A673 (cell line): ENCODE results near the gene GNG5. TPM values are rescaled to one million over a fixed set of nuclear protein-coding genes. Genes with fewer than 3 reads are reported as not detected.

Source experiments
- BruUV-seq: library from RNA; stranded (reverse); fragments of 400-500 nt; replicated peaks from 2 replicates; lab custom pipeline; 2021; lab: Mats Ljungman, UMichigan
- CTCF ChIA-PET: fragments of 300-600 bp; sonication (Branson Sonifier 250); formaldehyde crosslinking; loops from one replicate; lab custom pipeline; 2022; ENCODE audit warnings: antibody characterized with exemption; lab: Charles Lee
- POLR2A ChIA-PET: fragments of 300-600 bp; sonication (Branson Sonifier 250); formaldehyde crosslinking; loops from one replicate; lab custom pipeline; 2022; ENCODE audit warnings: antibody characterized with exemption; ENCODE audit not compliant: low non-redundant PET; lab: Charles Lee
- DNase-seq: peaks from one replicate; pipeline ENCODE4 v3.0.0-alpha.2; 2015; ENCODE audit warnings: low spot score
- H3K27ac ChIP-seq: fragments of 200-600 bp; sonication (generic); 2 replicates; pipeline ENCODE4 v1.5.1; 2016; ENCODE audit warnings: mixed run types, low read depth, mild to moderate bottlenecking, mixed read lengths, antibody characterized with exemption, low read length; ENCODE audit not compliant: poor library complexity, severe bottlenecking
- H3K27me3 ChIP-seq: fragments of 200-600 bp; sonication (generic); replicated peaks from 2 replicates; pipeline ENCODE4 v1.6.1; 2017; ENCODE audit warnings: mixed run types, low read depth, mild to moderate bottlenecking, mixed read lengths, antibody characterized with exemption, low read length; ENCODE audit not compliant: insufficient read depth, poor library complexity
- H3K36me3 ChIP-seq: fragments of 200-600 bp; sonication (generic); 2 replicates; pipeline ENCODE4 v1.6.1; 2016; ENCODE audit warnings: mixed run types, mild to moderate bottlenecking, mixed read lengths, antibody characterized with exemption, low read length; ENCODE audit not compliant: insufficient read depth, poor library complexity, severe bottlenecking
- H3K4me1 ChIP-seq: fragments of 200-600 bp; sonication (generic); 2 replicates; pipeline ENCODE4 v1.6.1; 2017; ENCODE audit warnings: mixed run types, mild to moderate bottlenecking, mixed read lengths, antibody characterized with exemption, low read length; ENCODE audit not compliant: insufficient read depth, poor library complexity, severe bottlenecking
- H3K4me3 ChIP-seq: fragments of 200-600 bp; sonication (generic); 2 replicates; pipeline ENCODE4 v1.5.1; 2016; ENCODE audit warnings: low read depth, mixed run types, mild to moderate bottlenecking, mixed read lengths, low read length; ENCODE audit not compliant: poor library complexity, severe bottlenecking
- H3K9me3 ChIP-seq: fragments of 200-600 bp; sonication (generic); 2 replicates; pipeline ENCODE4 v1.6.1; 2016; ENCODE audit warnings: mixed run types, low read depth, mild to moderate bottlenecking, mixed read lengths, antibody characterized with exemption, low read length; ENCODE audit not compliant: poor library complexity, severe bottlenecking
- EZH2 ChIP-seq: fragments of 200-600 bp; sonication (generic); IDR thresholded peaks from 2 replicates; pipeline ENCODE4 v1.6.1; 2017; ENCODE audit warnings: borderline replicate concordance, low read depth, mild to moderate bottlenecking, mixed read lengths, antibody characterized with exemption, low read length; ENCODE audit not compliant: poor library complexity, severe bottlenecking
- intact Hi-C: fragments of 100-400 bp; cut with micrococcal nuclease; formaldehyde crosslinking; loops from one replicate; pipeline ENCODE4 v1.10.0; 2022; ENCODE audit not compliant: unreplicated experiment
- total RNA-seq: library from RNA; stranded (reverse); gene quantifications from 2 replicates; pipeline ENCODE4 v1.2.3, GENCODE V29; 2021
- TF ChIP-seq, protein P1 (sequence below): fragments of 300-800, 200-600 bp; sonication (generic); conservative IDR thresholded peaks from 2 replicates; pipeline ENCODE4 v1.5.1; 2017; ENCODE audit warnings: low read depth, mild to moderate bottlenecking, antibody characterized with exemption, low read length, moderate library complexity, mixed read lengths

Gene GNG5
- total RNA-seq, 1 experiment from 2014 or later = 119 TPM

DNA sequence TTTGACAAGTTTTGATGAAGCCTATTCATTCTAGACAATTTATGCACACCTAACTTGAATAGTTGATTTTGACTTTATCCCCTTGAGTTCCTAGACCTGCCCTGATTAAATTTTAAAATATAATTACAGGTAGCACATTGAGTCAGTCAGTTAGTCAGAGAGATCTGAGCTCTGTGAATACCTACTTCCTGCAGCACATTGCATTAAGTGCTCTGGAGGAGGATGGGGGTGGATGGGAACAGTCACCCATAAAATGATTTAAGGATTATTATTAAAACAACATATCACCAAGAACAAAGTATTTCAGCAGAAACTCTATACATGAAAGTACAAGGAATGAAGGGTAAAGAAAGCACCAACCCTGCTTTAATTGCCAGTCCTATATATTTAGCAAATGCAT, 39.1 kb downstream of the GNG5 start:
- no peak for DNase-seq

DNA sequence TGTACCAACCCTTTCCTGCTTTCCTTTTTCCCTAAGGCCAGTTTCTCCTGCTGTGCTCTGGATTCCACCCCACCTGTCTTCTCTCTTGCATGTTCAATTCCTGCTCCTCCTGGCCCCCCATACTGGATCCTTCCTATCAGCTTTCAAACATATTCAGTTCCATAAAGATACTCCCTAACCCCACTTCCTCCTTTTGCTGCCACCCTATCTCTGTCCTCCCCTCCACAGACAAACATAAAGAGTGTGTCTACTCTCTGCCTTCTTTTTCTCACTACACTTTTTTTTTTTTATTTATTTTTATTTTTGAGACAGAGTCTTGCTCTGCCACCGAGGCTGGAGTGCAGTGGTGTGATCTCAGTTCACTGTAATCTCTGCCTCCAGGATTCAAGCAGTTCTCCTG, 44.3 kb downstream of the GNG5 start:
- Histone ChIP-seq H3K36me3 (no peaks in the 10 kb centered on the region), H3K4me3 (no peak overlapping the region), H3K4me1 (no peaks in the 10 kb centered on the region), H3K27ac (no peak overlapping the region), H3K27me3 (peaks cover 36% of the 10 kb centered on the region), H3K9me3 (no peaks in the 10 kb centered on the region)
- TF ChIP-seq, protein P1, sequence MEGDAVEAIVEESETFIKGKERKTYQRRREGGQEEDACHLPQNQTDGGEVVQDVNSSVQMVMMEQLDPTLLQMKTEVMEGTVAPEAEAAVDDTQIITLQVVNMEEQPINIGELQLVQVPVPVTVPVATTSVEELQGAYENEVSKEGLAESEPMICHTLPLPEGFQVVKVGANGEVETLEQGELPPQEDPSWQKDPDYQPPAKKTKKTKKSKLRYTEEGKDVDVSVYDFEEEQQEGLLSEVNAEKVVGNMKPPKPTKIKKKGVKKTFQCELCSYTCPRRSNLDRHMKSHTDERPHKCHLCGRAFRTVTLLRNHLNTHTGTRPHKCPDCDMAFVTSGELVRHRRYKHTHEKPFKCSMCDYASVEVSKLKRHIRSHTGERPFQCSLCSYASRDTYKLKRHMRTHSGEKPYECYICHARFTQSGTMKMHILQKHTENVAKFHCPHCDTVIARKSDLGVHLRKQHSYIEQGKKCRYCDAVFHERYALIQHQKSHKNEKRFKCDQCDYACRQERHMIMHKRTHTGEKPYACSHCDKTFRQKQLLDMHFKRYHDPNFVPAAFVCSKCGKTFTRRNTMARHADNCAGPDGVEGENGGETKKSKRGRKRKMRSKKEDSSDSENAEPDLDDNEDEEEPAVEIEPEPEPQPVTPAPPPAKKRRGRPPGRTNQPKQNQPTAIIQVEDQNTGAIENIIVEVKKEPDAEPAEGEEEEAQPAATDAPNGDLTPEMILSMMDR = no peak
- TF ChIP-seq EZH2 = no peak
- intact Hi-C loops = no loop called here
- CTCF ChIA-PET = no interaction called here
- POLR2A ChIA-PET = no interaction called here
- BruUV-seq = no TSS peak
- DNase-seq = no peak

More for the DNA sequence above, 39.1 kb downstream of the GNG5 start:
- CTCF ChIA-PET = interaction anchor here (0.6 kb wide), 1 partner anchor 19 kb away, joined by 4 read pairs; no protein-coding TSS in a partner anchor
- Histone ChIP-seq H3K4me1 (no peaks in the 10 kb centered on the region), H3K9me3 (no peaks in the 10 kb centered on the region), H3K36me3 (no peaks in the 10 kb centered on the region), H3K27me3 (peaks cover 75% of the 10 kb centered on the region), H3K27ac (no peak overlapping the region), H3K4me3 (no peak overlapping the region)
- intact Hi-C loops = no loop called here
- no TSS peak for BruUV-seq
- TF ChIP-seq, protein P1 = no peak
- no peak for TF ChIP-seq EZH2
- POLR2A ChIA-PET = no interaction called here

DNA sequence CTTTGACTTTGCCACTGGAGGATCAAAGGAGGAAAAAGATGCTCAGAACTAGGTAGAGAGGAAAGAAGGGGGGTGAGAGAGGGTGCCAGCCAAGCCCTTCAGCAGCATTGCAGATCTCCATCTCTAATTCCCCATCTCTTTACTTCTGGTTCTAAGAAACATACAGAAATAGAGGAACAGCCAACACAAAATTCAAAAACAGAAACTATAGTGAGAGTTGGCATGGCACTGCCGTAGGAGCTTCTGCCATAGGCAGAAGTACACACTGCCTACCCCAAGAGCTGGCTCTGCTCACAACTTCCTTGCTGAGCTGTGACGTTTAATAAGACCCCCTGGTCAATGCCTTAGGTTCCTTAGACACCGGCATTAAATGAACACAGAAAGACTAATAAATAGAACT, 53.9 kb downstream of the GNG5 start:
- H3K27ac ChIP-seq = no peak overlapping the region
- POLR2A ChIA-PET = no interaction called here
- no TSS peak for BruUV-seq
- intact Hi-C loops = no loop called here
- DNase-seq = no peak
- TF ChIP-seq, protein P1 = no peak
- no peaks in the 10 kb centered on the region for H3K9me3 ChIP-seq
- CTCF ChIA-PET = no interaction called here
- H3K27me3 ChIP-seq = peaks cover 19% of the 10 kb centered on the region
- no peaks in the 10 kb centered on the region for H3K4me1 ChIP-seq
- H3K4me3 ChIP-seq = no peak overlapping the region
- no peaks in the 10 kb centered on the region for H3K36me3 ChIP-seq
